Mammary epithelial cell (primary cell): ENCODE data around the gene ART5.

Source experiments
- CTCF ChIP-seq, 2 donors: IDR thresholded peaks in 1 of 2; conservative IDR thresholded peaks in 1 of 2; 2 replicates each; pipeline ENCODE4 v1.5.1; 2011 to 2012; ENCODE audit warnings: inconsistent platforms in 2 of 2, low read length in 2 of 2, mild to moderate bottlenecking in 2 of 2, control low read depth in 1 of 2, low read depth in 1 of 2; ENCODE audit not compliant: insufficient read depth in 1 of 2; ENCODE audit errors: extremely low read depth in 1 of 2
- EZH2 ChIP-seq: IDR thresholded peaks from 2 replicates; pipeline ENCODE4 v1.6.1; 2012; ENCODE audit warnings: low read length, inconsistent platforms, borderline replicate concordance

- no peak for TF ChIP-seq CTCF (conservative IDR thresholded peaks at IDR 0.05 in 1 of 2, IDR thresholded peaks at IDR 0.05 in 1 of 2; ENCODE audit: extremely low read depth in 1 of 2, insufficient read depth in 1 of 2, low read depth in 1 of 2, low read length in 2 of 2)
- TF ChIP-seq EZH2 = no peak
These were observed 22.3 kb upstream of the ART5 start for GRCh38 chr11:3664032-3664630.
